ENCODE data around the gene RCAN2. TPM values are rescaled to one million over a fixed set of nuclear protein-coding genes. Genes with fewer than 3 reads are reported as not detected.

RCAN2 gene
- total RNA-seq, 1 donor from 2014 or later = 9.0 TPM

DNA sequence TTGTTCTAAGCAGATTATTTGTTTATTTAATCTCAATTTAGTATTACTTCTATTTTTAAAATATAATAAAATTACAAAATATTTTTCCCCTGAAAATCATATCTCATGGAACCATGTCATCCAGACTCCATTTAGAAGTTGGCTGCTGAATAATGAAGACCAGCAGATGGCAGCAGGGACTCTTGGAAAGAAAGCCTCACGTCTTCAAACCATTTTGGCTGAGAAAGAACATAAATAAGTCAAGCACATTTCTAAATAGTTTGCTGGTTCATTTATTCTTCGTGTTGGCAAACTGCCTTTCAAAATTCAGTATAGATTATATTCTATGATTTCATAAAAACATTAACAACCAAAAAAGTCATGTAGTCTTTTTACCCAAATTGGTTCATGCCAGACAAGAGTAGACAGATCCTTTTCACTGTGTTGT, 71.7 kb downstream of the RCAN2 start:
- Histone ChIP-seq H3K27ac (no peak overlapping the region), H3K4me3 (no peak overlapping the region), H3K4me1 (peaks cover 17% of the 10 kb centered on the region), H3K9me3 (no peaks in the 10 kb centered on the region), H3K27me3 (ENCODE audit: low read depth) (no peaks in the 10 kb centered on the region), H3K36me3 (no peaks in the 10 kb centered on the region)
- TF ChIP-seq, protein P1, sequence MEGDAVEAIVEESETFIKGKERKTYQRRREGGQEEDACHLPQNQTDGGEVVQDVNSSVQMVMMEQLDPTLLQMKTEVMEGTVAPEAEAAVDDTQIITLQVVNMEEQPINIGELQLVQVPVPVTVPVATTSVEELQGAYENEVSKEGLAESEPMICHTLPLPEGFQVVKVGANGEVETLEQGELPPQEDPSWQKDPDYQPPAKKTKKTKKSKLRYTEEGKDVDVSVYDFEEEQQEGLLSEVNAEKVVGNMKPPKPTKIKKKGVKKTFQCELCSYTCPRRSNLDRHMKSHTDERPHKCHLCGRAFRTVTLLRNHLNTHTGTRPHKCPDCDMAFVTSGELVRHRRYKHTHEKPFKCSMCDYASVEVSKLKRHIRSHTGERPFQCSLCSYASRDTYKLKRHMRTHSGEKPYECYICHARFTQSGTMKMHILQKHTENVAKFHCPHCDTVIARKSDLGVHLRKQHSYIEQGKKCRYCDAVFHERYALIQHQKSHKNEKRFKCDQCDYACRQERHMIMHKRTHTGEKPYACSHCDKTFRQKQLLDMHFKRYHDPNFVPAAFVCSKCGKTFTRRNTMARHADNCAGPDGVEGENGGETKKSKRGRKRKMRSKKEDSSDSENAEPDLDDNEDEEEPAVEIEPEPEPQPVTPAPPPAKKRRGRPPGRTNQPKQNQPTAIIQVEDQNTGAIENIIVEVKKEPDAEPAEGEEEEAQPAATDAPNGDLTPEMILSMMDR (IDR thresholded peaks at IDR 0.05) = peak; percentile 84
- DNase-seq (no peak), ATAC-seq (peak; percentile 58 to 69)
- intact Hi-C loops (cut with DNase I) = loop anchor here (10.0 kb wide), 1 partner anchor 325 kb away; no protein-coding TSS in a partner anchor

DNA sequence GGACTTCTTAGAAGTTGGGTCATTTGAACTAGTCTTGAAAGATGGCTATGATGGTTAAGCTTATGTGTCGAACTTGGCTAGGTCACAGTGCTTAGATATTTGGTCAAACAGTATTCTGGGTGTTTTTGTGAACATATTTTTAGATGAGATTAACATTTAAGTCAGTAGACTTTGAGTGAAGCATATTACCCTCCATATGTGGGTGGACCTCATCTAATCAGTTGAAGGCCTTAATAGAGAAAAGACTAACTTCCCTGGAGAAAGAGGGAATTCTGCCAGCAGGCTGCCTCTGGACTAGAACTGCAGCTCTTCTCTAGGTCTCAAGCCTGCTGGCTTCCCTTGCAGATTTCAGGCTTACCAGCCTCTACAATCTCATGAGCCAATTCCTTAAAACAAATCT, 76.9 kb downstream of the RCAN2 start:
- DNase-seq (no peak), ATAC-seq (no peak)
- TF ChIP-seq, protein P1 (IDR thresholded peaks at IDR 0.05) = no peak
- no peaks in the 10 kb centered on the region for H3K36me3 ChIP-seq
- H3K4me3 ChIP-seq = no peak overlapping the region
- intact Hi-C loops (cut with DNase I) = loop anchor here (10.0 kb wide), 1 partner anchor 320 kb away; no protein-coding TSS in a partner anchor
- peaks cover 20% of the 10 kb centered on the region for H3K4me1 ChIP-seq
- H3K9me3 ChIP-seq = no peaks in the 10 kb centered on the region
- no peak overlapping the region for H3K27ac ChIP-seq
- no peaks in the 10 kb centered on the region for H3K27me3 ChIP-seq (ENCODE audit: low read depth)

DNA sequence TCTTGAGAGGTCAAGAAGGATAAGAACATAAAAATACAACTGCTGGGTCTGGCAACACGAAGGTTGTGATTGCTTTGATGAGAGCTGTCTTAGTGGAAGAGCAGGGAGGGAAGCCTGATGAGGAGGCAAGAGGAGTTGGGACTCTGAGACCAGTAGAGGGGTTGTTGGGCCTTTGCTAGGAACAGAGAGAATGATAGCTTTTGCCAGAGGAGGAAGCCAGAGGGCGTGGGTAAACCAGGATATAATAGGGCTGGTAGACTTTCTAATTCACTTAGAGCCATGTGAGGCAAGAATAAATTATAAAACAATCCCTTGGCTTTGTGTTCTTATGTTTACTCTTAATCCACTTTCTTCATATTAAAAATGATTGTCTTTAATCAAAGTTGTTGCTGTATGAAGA, 78.6 kb downstream of the RCAN2 start:
- no peak for ATAC-seq

DNA sequence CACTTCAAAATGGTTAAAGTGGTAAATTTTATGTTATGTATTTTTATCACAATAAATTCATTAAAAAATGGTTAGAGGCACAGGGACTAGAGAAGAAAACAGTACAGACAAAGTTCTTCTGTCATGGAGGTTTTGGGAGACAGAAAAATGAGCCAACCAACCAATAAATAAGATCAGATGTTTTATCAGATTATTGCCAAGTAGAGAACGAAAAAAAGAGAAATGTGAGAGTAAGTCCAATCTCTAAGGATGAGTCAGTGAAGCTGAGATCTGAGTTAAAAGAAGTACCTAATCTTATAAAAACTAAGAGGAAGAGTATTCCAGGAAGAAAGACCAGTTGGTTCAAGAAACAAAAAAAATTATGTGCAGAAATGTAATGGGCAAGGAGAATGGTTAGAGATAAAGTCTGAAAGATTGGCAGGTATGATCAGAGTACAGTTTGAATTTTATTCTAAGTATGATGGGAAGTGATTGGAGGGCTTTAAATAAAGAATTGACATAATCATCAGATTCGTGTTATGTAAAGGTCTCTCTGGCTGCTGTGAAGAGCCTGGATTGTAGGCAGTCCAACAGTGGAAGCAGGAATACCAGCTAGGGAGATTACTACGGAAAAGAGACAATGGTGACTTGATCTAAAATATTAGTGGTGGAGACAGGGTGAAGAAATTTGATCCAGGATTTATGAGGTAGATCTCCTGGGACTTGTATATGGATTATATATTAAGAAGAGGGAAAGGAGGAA, 79.6 kb downstream of the RCAN2 start:
- Histone ChIP-seq H3K36me3 (no peaks in the 10 kb centered on the region), H3K9me3 (no peaks in the 10 kb centered on the region), H3K27ac (no peak overlapping the region), H3K4me3 (no peak overlapping the region), H3K4me1 (peaks cover 31% of the 10 kb centered on the region), H3K27me3 (ENCODE audit: low read depth) (no peaks in the 10 kb centered on the region)
- TF ChIP-seq, protein P1 (IDR thresholded peaks at IDR 0.05) = no peak
- DNase-seq = no peak
- intact Hi-C loops (cut with DNase I) = loop anchor here (10.0 kb wide), 1 partner anchor 317 kb away; no protein-coding TSS in a partner anchor
- ATAC-seq = no peak

More for the DNA sequence above, 78.6 kb downstream of the RCAN2 start:
- H3K4me1 ChIP-seq = peaks cover 31% of the 10 kb centered on the region
- no peaks in the 10 kb centered on the region for H3K9me3 ChIP-seq
- intact Hi-C loops (cut with DNase I) = loop anchor here (10.0 kb wide), 1 partner anchor 318 kb away; no protein-coding TSS in a partner anchor
- no peak overlapping the region for H3K27ac ChIP-seq
- H3K4me3 ChIP-seq = no peak overlapping the region
- H3K36me3 ChIP-seq = no peaks in the 10 kb centered on the region
- TF ChIP-seq, protein P1 (IDR thresholded peaks at IDR 0.05) = no peak
- no peaks in the 10 kb centered on the region for H3K27me3 ChIP-seq (ENCODE audit: low read depth)
- DNase-seq = no peak

GRCh38 chr6:46410334-46410953, 80.8 kb downstream of the RCAN2 start:
- H3K4me3 ChIP-seq = no peak overlapping the region
- intact Hi-C loops (cut with DNase I) = loop anchor here (10.0 kb wide), 1 partner anchor 316 kb away; no protein-coding TSS in a partner anchor
- H3K9me3 ChIP-seq = no peaks in the 10 kb centered on the region
- no peak overlapping the region for H3K27ac ChIP-seq
- TF ChIP-seq, protein P1 (IDR thresholded peaks at IDR 0.05) = peak; percentile 83
- H3K36me3 ChIP-seq = no peaks in the 10 kb centered on the region
- peaks cover 31% of the 10 kb centered on the region for H3K4me1 ChIP-seq
- ATAC-seq (peak; percentile 59 to 84), DNase-seq (no peak)
- H3K27me3 ChIP-seq (ENCODE audit: low read depth) = no peaks in the 10 kb centered on the region
